Fibroblast of the aortic adventitia (primary cell): ENCODE results near the gene EGFR. TPM values are rescaled to one million over a fixed set of nuclear protein-coding genes. Genes with fewer than 3 reads are reported as not detected.

Experiments
- DNase-seq: peaks from one replicate; pipeline ENCODE4 v3.0.0-alpha.2; 2010; ENCODE audit warnings: low read depth
- H3K4me3 ChIP-seq: 2 replicates; pipeline ENCODE4 v1.5.1; 2011; ENCODE audit warnings: low read depth, mild to moderate bottlenecking, control low read depth, low read length, moderate library complexity
- CTCF ChIP-seq: IDR thresholded peaks from 2 replicates; pipeline ENCODE4 v1.5.1; 2011; ENCODE audit warnings: mild to moderate bottlenecking, low read length, control low read depth, inconsistent platforms; ENCODE audit not compliant: insufficient read depth
- total RNA-seq: library from RNA; depleted of rRNA; stranded (reverse); fragments of >200 nt; gene quantifications from 2 replicates; pipeline ENCODE4 v1.2.3, GENCODE V29; 2012; ENCODE audit warnings: low replicate concordance

EGFR gene
- total RNA-seq, 1 donor, result 147 TPM

GRCh38 chr7:55133630-55134358 is 115.0 kb downstream of the EGFR start:
- peak; percentile 99 for DNase-seq
- peak overlapping the region; percentile 10 for H3K4me3 ChIP-seq
- TF ChIP-seq CTCF, result no peak

- TF ChIP-seq CTCF, result no peak
- no peak overlapping the region for H3K4me3 ChIP-seq
- no peak for DNase-seq
These were observed 115.5 kb downstream of the EGFR start for GRCh38 chr7:55134359-55134725.

- H3K4me3 ChIP-seq, result no peak overlapping the region
- DNase-seq, result no peak
- TF ChIP-seq CTCF, result no peak
These were observed 116.0 kb downstream of the EGFR start for GRCh38 chr7:55134786-55135185.

- DNase-seq, result no peak
- H3K4me3 ChIP-seq, result no peak overlapping the region
- no peak for TF ChIP-seq CTCF
These were observed 116.6 kb downstream of the EGFR start for GRCh38 chr7:55135462-55135861.

GRCh38 chr7:55138663-55139062 is 119.8 kb downstream of the EGFR start:
- DNase-seq, result no peak
- no peak for TF ChIP-seq CTCF

GRCh38 chr7:55140221-55140940 is 121.6 kb downstream of the EGFR start:
- TF ChIP-seq CTCF, result no peak
- DNase-seq, result peak; percentile 69
- H3K4me3 ChIP-seq, result no peak overlapping the region

More at GRCh38 chr7:55138663-55139062, 119.8 kb downstream of the EGFR start:
- H3K4me3 ChIP-seq, result no peak overlapping the region

- no peak for TF ChIP-seq CTCF
- no peak for DNase-seq
- no peak overlapping the region for H3K4me3 ChIP-seq
These were observed 122.1 kb downstream of the EGFR start for GRCh38 chr7:55140941-55141278.
